Brain microvascular endothelial cell (primary cell): ENCODE results near the gene GGCX.
"Not testable (repeated sequence)": the region's sequence is repeated elsewhere in the genome, so short reads cannot be mapped to it uniquely, and the experiment has no call there.

Source experiments
- DNase-seq: peaks from one replicate; pipeline ENCODE4 v3.0.0-alpha.2; 2020
- H3K27ac ChIP-seq: fragments of 250-450 bp; sonication (Bioruptor Pico); 2 replicates; pipeline ENCODE4 v1.5.1; 2020; ENCODE audit warnings: mild to moderate bottlenecking, moderate library complexity
- H3K27me3 ChIP-seq: fragments of 250-450 bp; sonication (Bioruptor Pico); replicated peaks from 2 replicates; pipeline ENCODE4 v1.5.1; 2020; ENCODE audit warnings: mild to moderate bottlenecking
- H3K36me3 ChIP-seq: fragments of 250-450 bp; sonication (Bioruptor Pico); replicated peaks from 2 replicates; pipeline ENCODE4 v1.5.1; 2020; ENCODE audit warnings: mild to moderate bottlenecking
- H3K4me3 ChIP-seq: 2 replicates; pipeline ENCODE4 v1.5.1; 2011; ENCODE audit warnings: low read depth, mild to moderate bottlenecking, control low read depth, low read length, moderate library complexity
- in situ Hi-C: cut with HindIII; loops from 2 replicates; pipeline ENCODE4 v1.10.0; 2017; ENCODE audit warnings: low sequenced_read_pairs, low pct_ligation_motif_present
- TF ChIP-seq, protein P1 (sequence below): IDR thresholded peaks from 2 replicates; pipeline ENCODE4 v1.5.1; 2011; ENCODE audit warnings: low read depth, mild to moderate bottlenecking, moderate library complexity, low read length, control low read depth, inconsistent platforms; ENCODE audit errors: missing control alignments

Gene GGCX

GRCh38 chr2:85560812-85561279 is 447 bp downstream of the GGCX start:
- DNase-seq, result no peak
- Histone ChIP-seq H3K27ac (no peak overlapping the region), H3K36me3 (peaks cover 24% of the 10 kb centered on the region), H3K27me3 (no peaks in the 10 kb centered on the region), H3K4me3 (peak overlapping the region; percentile 89)
- in situ Hi-C loops, result no loop called here
- TF ChIP-seq, protein P1, sequence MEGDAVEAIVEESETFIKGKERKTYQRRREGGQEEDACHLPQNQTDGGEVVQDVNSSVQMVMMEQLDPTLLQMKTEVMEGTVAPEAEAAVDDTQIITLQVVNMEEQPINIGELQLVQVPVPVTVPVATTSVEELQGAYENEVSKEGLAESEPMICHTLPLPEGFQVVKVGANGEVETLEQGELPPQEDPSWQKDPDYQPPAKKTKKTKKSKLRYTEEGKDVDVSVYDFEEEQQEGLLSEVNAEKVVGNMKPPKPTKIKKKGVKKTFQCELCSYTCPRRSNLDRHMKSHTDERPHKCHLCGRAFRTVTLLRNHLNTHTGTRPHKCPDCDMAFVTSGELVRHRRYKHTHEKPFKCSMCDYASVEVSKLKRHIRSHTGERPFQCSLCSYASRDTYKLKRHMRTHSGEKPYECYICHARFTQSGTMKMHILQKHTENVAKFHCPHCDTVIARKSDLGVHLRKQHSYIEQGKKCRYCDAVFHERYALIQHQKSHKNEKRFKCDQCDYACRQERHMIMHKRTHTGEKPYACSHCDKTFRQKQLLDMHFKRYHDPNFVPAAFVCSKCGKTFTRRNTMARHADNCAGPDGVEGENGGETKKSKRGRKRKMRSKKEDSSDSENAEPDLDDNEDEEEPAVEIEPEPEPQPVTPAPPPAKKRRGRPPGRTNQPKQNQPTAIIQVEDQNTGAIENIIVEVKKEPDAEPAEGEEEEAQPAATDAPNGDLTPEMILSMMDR, result no peak

GRCh38 chr2:85560403-85560726 is 928 bp downstream of the GGCX start:
- Histone ChIP-seq H3K36me3 (peaks cover 26% of the 10 kb centered on the region), H3K4me3 (peak overlapping the region; percentile 89)
- DNase-seq, H3K27ac ChIP-seq, in situ Hi-C loops, H3K27me3 ChIP-seq: not testable (repeated sequence)

DNA sequence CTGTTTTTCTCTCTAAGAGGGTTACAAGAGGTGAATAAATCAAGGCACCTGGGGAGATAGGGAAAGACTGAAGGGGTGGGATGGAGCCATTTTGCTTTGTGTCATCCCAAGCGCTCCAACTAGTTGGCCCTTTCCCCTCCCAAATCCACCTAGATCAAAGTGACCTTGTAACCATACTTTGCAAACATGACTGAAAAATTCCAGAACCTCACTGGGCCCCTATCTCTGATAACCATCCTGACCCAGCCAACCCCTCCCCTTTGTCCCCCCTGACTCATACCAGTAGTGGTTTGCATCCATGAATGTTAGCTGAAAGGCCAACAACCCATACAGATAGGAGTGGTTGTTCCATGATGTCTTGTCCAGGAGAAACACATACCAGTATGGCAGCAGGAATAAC is 3.1 kb downstream of the GGCX start:
- in situ Hi-C loops, result no loop called here
- no peak for DNase-seq
- peaks cover 47% of the 10 kb centered on the region for H3K36me3 ChIP-seq
- H3K27me3 ChIP-seq, result no peaks in the 10 kb centered on the region
- no peak overlapping the region for H3K4me3 ChIP-seq
- TF ChIP-seq, protein P1, result no peak
- H3K27ac ChIP-seq, result no peak overlapping the region

DNA sequence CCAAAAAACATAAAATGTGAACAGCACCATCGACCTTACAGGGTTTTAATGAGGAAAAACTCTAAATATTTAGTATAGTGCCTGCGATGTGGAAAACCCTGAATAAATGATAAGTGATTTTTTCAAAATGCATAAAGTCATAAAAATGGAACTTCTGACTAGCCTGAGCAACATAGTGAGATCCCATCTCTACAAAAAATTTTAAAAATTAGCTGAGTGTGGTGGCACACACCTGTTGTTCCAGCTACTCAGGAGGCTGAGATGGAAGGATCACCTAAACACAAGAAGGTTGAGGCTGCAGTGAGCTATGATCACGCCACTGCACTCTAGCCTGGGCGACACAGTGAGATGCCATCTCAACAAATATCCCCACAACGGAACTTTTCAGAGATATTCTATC is 4.2 kb downstream of the GGCX start:
- peaks cover 57% of the 10 kb centered on the region for H3K36me3 ChIP-seq

GRCh38 chr2:85554980-85555612 is 6.2 kb downstream of the GGCX start:
- Histone ChIP-seq H3K36me3 (peaks cover 76% of the 10 kb centered on the region), H3K27ac (no peak overlapping the region), H3K4me3 (no peak overlapping the region), H3K27me3 (no peaks in the 10 kb centered on the region)
- no peak for DNase-seq
- TF ChIP-seq, protein P1, result no peak
- in situ Hi-C loops, result no loop called here

More for the DNA sequence above, 4.2 kb downstream of the GGCX start:
- no peaks in the 10 kb centered on the region for H3K27me3 ChIP-seq
- H3K27ac ChIP-seq, result no peak overlapping the region
- DNase-seq, result no peak
- no peak overlapping the region for H3K4me3 ChIP-seq
- TF ChIP-seq, protein P1, result no peak
- in situ Hi-C loops, result no loop called here

DNA sequence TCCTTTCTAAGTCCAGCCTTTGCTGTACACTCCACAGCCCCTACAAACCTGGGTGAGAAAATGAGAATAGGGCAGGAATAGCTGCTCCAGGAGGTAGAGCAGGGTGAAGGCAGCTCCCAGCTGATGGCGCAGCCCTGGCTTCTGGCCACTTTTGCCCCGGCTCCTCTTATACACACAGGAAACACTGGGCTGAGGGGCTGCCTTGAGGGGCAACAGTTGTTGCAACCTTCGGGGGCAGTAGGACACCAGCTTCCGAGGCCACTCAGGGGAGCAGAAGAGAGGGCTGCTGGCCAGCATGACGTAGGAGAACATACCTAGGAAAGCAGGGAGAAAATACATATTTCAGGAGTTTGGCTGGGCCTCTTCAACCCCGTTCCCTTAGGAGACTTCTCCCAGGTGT is 8.1 kb downstream of the GGCX start:
- no peak for DNase-seq
- TF ChIP-seq, protein P1, result no peak
- H3K4me3 ChIP-seq, result no peak overlapping the region
- no peaks in the 10 kb centered on the region for H3K27me3 ChIP-seq
- in situ Hi-C loops, result no loop called here
- peaks cover 79% of the 10 kb centered on the region for H3K36me3 ChIP-seq
- H3K27ac ChIP-seq, result no peak overlapping the region
